Vagina (tissue), 2 donors: ENCODE data around the gene DHX34.

ENCODE experiments used
- POLR2A ChIP-seq, 2 donors: fragments of 450-650 bp; IDR thresholded peaks; one replicate each; pipeline ENCODE4 v1.6.1; 2017; ENCODE audit warnings: antibody characterized with exemption in 2 of 2, mild to moderate bottlenecking in 2 of 2, moderate library complexity in 2 of 2
- POLR2AphosphoS5 ChIP-seq, 2 donors: sonication (generic); formaldehyde crosslinking; IDR thresholded peaks; one replicate each; pipeline ENCODE4 v1.9.0; 2017; ENCODE audit warnings: antibody characterized with exemption in 2 of 2, mild to moderate bottlenecking in 2 of 2, low read depth in 1 of 2; ENCODE audit not compliant: insufficient read depth in 1 of 2
- TF ChIP-seq, protein P1 (sequence below), 3 experiments: fragments of 450-650 bp in 2 of 3; fragments of 200-600 bp in 1 of 3; sonication (generic) in 1 of 3; IDR thresholded peaks; one replicate each; pipeline ENCODE4 v1.5.1; 2017 to 2019; ENCODE audit warnings: antibody characterized with exemption in 3 of 3, mild to moderate bottlenecking in 2 of 3, moderate library complexity in 2 of 3

DNA sequence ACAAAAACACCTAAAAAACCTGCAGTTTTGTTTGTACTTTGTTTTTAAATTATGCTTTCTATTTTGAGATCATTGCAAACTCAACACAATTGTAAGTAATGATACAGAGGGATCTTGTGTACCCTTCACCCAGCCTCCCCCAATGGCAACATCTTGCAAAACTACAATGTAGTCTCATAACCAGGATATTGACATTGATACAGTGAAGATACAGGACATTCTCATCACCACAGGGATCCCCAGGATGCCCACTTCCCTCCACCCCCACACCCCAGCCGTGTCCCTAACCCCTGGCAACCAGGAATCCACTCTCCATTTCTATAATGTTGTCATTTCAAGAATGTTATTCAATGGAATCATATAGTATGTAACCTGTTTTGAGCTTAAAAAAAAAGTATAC is 27.5 kb upstream of the DHX34 start:
- TF ChIP-seq, protein P1, sequence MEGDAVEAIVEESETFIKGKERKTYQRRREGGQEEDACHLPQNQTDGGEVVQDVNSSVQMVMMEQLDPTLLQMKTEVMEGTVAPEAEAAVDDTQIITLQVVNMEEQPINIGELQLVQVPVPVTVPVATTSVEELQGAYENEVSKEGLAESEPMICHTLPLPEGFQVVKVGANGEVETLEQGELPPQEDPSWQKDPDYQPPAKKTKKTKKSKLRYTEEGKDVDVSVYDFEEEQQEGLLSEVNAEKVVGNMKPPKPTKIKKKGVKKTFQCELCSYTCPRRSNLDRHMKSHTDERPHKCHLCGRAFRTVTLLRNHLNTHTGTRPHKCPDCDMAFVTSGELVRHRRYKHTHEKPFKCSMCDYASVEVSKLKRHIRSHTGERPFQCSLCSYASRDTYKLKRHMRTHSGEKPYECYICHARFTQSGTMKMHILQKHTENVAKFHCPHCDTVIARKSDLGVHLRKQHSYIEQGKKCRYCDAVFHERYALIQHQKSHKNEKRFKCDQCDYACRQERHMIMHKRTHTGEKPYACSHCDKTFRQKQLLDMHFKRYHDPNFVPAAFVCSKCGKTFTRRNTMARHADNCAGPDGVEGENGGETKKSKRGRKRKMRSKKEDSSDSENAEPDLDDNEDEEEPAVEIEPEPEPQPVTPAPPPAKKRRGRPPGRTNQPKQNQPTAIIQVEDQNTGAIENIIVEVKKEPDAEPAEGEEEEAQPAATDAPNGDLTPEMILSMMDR (IDR thresholded peaks at IDR 0.05) = no peak
- no peak for TF ChIP-seq POLR2AphosphoS5 (IDR thresholded peaks at IDR 0.05; ENCODE audit: insufficient read depth in 1 of 2, low read depth in 1 of 2)
- no peak for TF ChIP-seq POLR2A (IDR thresholded peaks at IDR 0.05)
